IPS-15b (cell line): ENCODE data around the gene HYLS1.

ENCODE experiments used
- H3K27me3 ChIP-seq: one replicate; pipeline ENCODE4 v1.6.1; 2013; ENCODE audit warnings: low read length; ENCODE audit not compliant: control insufficient read depth, insufficient read depth
- H3K36me3 ChIP-seq: one replicate; pipeline ENCODE4 v1.6.1; 2013; ENCODE audit warnings: low read length; ENCODE audit not compliant: control insufficient read depth, insufficient read depth
- H3K4me1 ChIP-seq: one replicate; pipeline ENCODE4 v1.6.1; 2013; ENCODE audit warnings: mild to moderate bottlenecking, low read length; ENCODE audit not compliant: control insufficient read depth, insufficient read depth
- H3K4me3 ChIP-seq: one replicate; pipeline ENCODE4 v1.5.1; 2013; ENCODE audit warnings: low read depth, low read length
- H3K9ac ChIP-seq: one replicate; pipeline ENCODE4 v1.6.1; 2013; ENCODE audit warnings: low read depth, mild to moderate bottlenecking, low read length
- H3K9me3 ChIP-seq: one replicate; pipeline ENCODE4 v1.6.1; 2013; ENCODE audit warnings: mild to moderate bottlenecking, low read length; ENCODE audit not compliant: control insufficient read depth, insufficient read depth

HYLS1 gene

GRCh38 chr11:125947419-125948277 is 60.2 kb downstream of the HYLS1 start:
- Histone ChIP-seq H3K9ac (no peak overlapping the region), H3K36me3 (no peaks in the 10 kb centered on the region), H3K27me3 (no peaks in the 10 kb centered on the region), H3K4me1 (no peaks in the 10 kb centered on the region), H3K9me3 (no peaks in the 10 kb centered on the region), H3K4me3 (no peak overlapping the region)

- Histone ChIP-seq H3K4me1 (no peaks in the 10 kb centered on the region), H3K4me3 (no peak overlapping the region), H3K27me3 (no peaks in the 10 kb centered on the region), H3K9ac (no peak overlapping the region), H3K36me3 (peaks cover under 1% of the 10 kb centered on the region), H3K9me3 (no peaks in the 10 kb centered on the region)
Observed at GRCh38 chr11:125948278-125949051, 61.0 kb downstream of the HYLS1 start.

DNA sequence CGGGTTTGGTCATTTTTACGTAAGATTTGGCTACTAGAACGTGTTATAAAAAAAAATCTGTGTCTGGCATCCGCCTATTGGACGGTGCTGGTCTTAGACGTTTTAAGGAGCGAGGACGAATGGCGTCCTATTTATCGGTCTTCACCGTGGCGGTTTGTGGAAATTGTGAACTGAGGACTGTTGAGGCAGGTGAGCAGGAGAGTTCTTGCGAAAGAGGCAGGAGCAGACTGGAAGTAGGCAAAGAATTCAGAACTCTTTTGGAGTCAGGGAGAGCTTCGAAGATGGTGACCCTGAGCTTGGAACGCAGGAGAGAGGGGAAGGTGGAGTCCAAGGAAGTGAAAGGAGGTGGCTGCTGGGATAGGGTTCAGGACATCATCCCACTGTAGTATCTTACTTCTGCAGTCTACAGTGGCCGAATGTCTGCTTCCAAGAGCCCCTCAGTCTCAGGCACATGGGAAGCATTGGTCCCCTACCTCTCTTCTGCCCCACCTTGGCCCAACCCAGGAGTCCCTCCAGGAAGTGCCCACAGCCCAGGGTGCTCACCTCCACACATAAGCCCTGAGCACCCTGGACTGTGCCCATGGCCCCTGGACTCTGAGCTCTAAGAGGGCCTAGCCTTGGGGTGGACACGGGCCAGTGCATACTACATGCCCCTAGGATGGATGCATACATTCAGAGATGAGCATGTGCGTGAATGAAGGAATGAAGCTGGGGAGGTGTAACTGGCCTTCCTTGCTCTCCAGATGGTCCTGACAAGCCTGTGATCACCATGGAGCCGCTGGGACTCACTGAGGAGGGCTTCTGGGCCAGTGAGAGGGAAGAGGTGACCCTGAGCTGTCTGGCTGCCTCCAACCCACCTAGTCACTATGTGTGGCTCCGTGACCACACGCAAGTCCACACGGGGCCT is 62.1 kb downstream of the HYLS1 start:
- Histone ChIP-seq H3K27me3 (no peaks in the 10 kb centered on the region), H3K9me3 (no peaks in the 10 kb centered on the region), H3K4me1 (no peaks in the 10 kb centered on the region), H3K36me3 (peaks cover 2% of the 10 kb centered on the region), H3K4me3 (no peak overlapping the region), H3K9ac (no peak overlapping the region)

GRCh38 chr11:125950178-125950490 is 62.7 kb downstream of the HYLS1 start:
- Histone ChIP-seq H3K4me1 (no peaks in the 10 kb centered on the region), H3K36me3 (peaks cover 2% of the 10 kb centered on the region), H3K27me3 (no peaks in the 10 kb centered on the region), H3K4me3 (no peak overlapping the region), H3K9ac (no peak overlapping the region), H3K9me3 (no peaks in the 10 kb centered on the region)
